ENCODE results near the gene KIZ.

GRCh38 chr20:21224217-21224616, 98.3 kb downstream of the KIZ start:
- TF ChIP-seq CTCF (IDR thresholded peaks at IDR 0.05) (no peak), POLR2A (IDR thresholded peaks at IDR 0.05) (no peak)
